Caco-2 (cell line): ENCODE measurements around the gene IQSEC1. TPM values are rescaled to one million over a fixed set of nuclear protein-coding genes. Genes with fewer than 3 reads are reported as not detected.

Experiments used
- BruUV-seq: library from RNA; stranded (reverse); fragments of 400-500 nt; replicated peaks from 2 replicates; lab custom pipeline; 2021; lab: Mats Ljungman, UMichigan
- CTCF ChIA-PET: fragments of 300-600 bp; sonication (Branson Sonifier 250); formaldehyde crosslinking; loops from one replicate; lab custom pipeline; 2022; ENCODE audit warnings: antibody characterized with exemption; lab: Charles Lee
- POLR2A ChIA-PET: fragments of 300-600 bp; sonication (Branson Sonifier 250); formaldehyde crosslinking; loops from one replicate; lab custom pipeline; 2022; ENCODE audit warnings: antibody characterized with exemption; lab: Charles Lee
- DNase-seq, 2 experiments: peaks; one replicate each; pipeline versions ENCODE4 v3.0.0 to v3.0.0-alpha.2; 2020 to 2022
- H3K27me3 ChIP-seq: replicated peaks from 2 replicates; pipeline ENCODE4 v1.6.0; 2011; ENCODE audit warnings: low read length; ENCODE audit not compliant: control insufficient read depth, insufficient read depth
- H3K36me3 ChIP-seq: 2 replicates; pipeline ENCODE4 v1.5.1; 2011; ENCODE audit warnings: low read length; ENCODE audit not compliant: control insufficient read depth, insufficient read depth
- H3K4me1 ChIP-seq: fragments of 250-450 bp; sonication (Bioruptor Pico); 2 replicates; pipeline ENCODE4 v1.5.1; 2020; ENCODE audit warnings: mild to moderate bottlenecking
- H3K4me3 ChIP-seq: 2 replicates; pipeline ENCODE4 v1.5.1; 2011; ENCODE audit warnings: low read depth, mild to moderate bottlenecking, control low read depth, low read length
- H3K9me3 ChIP-seq: fragments of 250-450 bp; sonication (Bioruptor Pico); 2 replicates; pipeline ENCODE4 v1.5.1; 2020; ENCODE audit warnings: mild to moderate bottlenecking, moderate library complexity
- H3K27ac Mint-ChIP-seq: one replicate; pipeline ENCODE4 v1.8.0; 2022; ENCODE audit warnings: mixed read lengths; ENCODE audit not compliant: unreplicated experiment
- H3K27me3 Mint-ChIP-seq: one replicate; pipeline ENCODE4 v1.8.0; 2022; ENCODE audit warnings: mixed read lengths; ENCODE audit not compliant: insufficient read depth, unreplicated experiment
- H3K36me3 Mint-ChIP-seq: one replicate; pipeline ENCODE4 v1.8.0; 2022; ENCODE audit warnings: mild to moderate bottlenecking, mixed read lengths; ENCODE audit not compliant: insufficient read depth, unreplicated experiment
- H3K4me1 Mint-ChIP-seq: one replicate; pipeline ENCODE4 v1.8.0; 2022; ENCODE audit warnings: low read depth, mixed read lengths; ENCODE audit not compliant: unreplicated experiment
- H3K4me3 Mint-ChIP-seq: one replicate; pipeline ENCODE4 v1.8.0; 2022; ENCODE audit warnings: mild to moderate bottlenecking, moderate library complexity, mixed read lengths; ENCODE audit not compliant: unreplicated experiment
- H3K9me3 Mint-ChIP-seq: one replicate; pipeline ENCODE4 v1.8.0; 2022; ENCODE audit warnings: mixed read lengths; ENCODE audit not compliant: unreplicated experiment
- intact Hi-C: fragments of 100-400 bp; cut with micrococcal nuclease; formaldehyde crosslinking; loops from one replicate; pipeline ENCODE4 v1.10.0; 2022; ENCODE audit not compliant: unreplicated experiment
- total RNA-seq: library from RNA; stranded (reverse); gene quantifications from 2 replicates; pipeline ENCODE4 v1.2.3, GENCODE V29; 2022
- TF ChIP-seq, protein P1 (sequence below), 2 experiments: fragments of 200-600 bp in 1 of 2; IDR thresholded peaks; 1 replicate in 1 of 2; 2 replicates in 1 of 2; pipeline versions ENCODE4 v1.5.1 to v1.8.0; 2011 to 2022; ENCODE audit warnings: antibody characterized with exemption in 1 of 2, control low read depth in 1 of 2, inconsistent platforms in 1 of 2, low read depth in 1 of 2, low read length in 1 of 2, mild to moderate bottlenecking in 1 of 2, moderate library complexity in 1 of 2; ENCODE audit not compliant: insufficient read depth in 1 of 2, severe bottlenecking in 1 of 2, unreplicated experiment in 1 of 2

Gene IQSEC1
- total RNA-seq, 1 experiment from 2014 or later = 40.0 TPM

DNA sequence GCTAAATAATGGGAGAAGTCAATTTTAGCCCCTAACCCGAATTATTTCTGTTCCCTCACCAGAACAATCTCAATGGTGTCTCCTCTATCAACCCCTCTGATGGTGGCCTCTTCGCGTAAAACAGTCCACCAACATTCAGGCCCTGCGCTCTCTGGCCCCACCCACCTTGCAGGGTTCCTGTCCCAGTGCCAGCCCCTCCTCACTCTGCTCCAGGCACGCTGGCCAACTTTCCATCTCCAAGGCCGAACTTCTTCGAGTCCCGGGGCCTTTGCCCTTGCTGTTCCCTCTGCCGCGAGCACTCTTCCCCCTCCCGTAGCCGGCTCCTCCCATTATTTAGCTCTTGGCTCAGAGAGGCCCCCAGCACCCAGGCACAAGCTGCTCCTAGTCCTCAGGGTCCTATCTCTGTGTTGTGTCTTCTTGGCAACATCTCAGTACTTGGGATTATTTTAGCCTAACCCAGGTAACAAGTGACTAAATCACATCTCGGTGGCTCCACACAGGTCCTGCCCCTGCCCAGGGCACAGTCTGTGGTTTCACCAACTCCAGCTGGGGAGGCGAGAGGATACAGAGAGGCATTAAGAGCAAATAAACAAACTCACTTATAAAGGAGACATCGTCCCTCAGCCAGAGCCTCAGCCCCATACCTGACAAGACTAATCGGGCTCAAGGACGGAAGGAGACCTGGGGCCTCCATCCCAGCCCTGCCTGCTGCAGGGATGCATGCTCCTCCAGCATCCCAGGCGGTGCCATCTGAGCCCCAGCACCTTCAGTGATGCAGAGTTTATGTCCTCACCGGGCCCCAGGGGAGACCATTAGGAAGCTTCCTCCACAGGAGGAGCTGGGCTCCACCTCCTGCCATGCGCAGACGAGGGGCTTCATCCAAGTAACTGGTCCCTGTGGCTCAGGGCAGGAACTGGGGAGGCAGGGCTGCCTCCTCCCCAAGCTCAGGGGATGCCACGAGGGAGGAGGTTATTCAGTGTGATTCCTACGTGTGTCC is 19.7 kb upstream of the IQSEC1 start:
- no peak overlapping the region for H3K27ac Mint-ChIP-seq
- no peaks in the 10 kb centered on the region for H3K4me1 Mint-ChIP-seq
- no peaks in the 10 kb centered on the region for H3K4me1 ChIP-seq
- H3K4me3 Mint-ChIP-seq = no peak overlapping the region
- POLR2A ChIA-PET = interaction anchor here (0.6 kb wide), 1 partner anchor 375 kb away, joined by 4 read pairs; no protein-coding TSS in a partner anchor
- TF ChIP-seq, protein P1, sequence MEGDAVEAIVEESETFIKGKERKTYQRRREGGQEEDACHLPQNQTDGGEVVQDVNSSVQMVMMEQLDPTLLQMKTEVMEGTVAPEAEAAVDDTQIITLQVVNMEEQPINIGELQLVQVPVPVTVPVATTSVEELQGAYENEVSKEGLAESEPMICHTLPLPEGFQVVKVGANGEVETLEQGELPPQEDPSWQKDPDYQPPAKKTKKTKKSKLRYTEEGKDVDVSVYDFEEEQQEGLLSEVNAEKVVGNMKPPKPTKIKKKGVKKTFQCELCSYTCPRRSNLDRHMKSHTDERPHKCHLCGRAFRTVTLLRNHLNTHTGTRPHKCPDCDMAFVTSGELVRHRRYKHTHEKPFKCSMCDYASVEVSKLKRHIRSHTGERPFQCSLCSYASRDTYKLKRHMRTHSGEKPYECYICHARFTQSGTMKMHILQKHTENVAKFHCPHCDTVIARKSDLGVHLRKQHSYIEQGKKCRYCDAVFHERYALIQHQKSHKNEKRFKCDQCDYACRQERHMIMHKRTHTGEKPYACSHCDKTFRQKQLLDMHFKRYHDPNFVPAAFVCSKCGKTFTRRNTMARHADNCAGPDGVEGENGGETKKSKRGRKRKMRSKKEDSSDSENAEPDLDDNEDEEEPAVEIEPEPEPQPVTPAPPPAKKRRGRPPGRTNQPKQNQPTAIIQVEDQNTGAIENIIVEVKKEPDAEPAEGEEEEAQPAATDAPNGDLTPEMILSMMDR (IDR thresholded peaks at IDR 0.05; ENCODE audit: insufficient read depth in 1 of 2, low read depth in 1 of 2, low read length in 1 of 2, severe bottlenecking in 1 of 2, unreplicated experiment in 1 of 2) = no peak
- H3K36me3 Mint-ChIP-seq = no peaks in the 10 kb centered on the region
- H3K27me3 ChIP-seq = no peaks in the 10 kb centered on the region
- H3K36me3 ChIP-seq = no peaks in the 10 kb centered on the region
- intact Hi-C loops = loop anchor here (1.0 to 2.0 kb wide), 3 partner anchors 100 to 557 kb away; no protein-coding TSS in a partner anchor
- H3K27me3 Mint-ChIP-seq = no peaks in the 10 kb centered on the region
- no peaks in the 10 kb centered on the region for H3K9me3 Mint-ChIP-seq
- no peaks in the 10 kb centered on the region for H3K9me3 ChIP-seq
- no TSS peak for BruUV-seq
- no peak for DNase-seq
- CTCF ChIA-PET = interaction anchor here (0.7 to 1.9 kb wide), 16 partner anchors 9 to 565 kb away, joined by 3 to 23 read pairs (median 4); partner anchors contain the start of gene HDAC11
- no peak overlapping the region for H3K4me3 ChIP-seq

DNA sequence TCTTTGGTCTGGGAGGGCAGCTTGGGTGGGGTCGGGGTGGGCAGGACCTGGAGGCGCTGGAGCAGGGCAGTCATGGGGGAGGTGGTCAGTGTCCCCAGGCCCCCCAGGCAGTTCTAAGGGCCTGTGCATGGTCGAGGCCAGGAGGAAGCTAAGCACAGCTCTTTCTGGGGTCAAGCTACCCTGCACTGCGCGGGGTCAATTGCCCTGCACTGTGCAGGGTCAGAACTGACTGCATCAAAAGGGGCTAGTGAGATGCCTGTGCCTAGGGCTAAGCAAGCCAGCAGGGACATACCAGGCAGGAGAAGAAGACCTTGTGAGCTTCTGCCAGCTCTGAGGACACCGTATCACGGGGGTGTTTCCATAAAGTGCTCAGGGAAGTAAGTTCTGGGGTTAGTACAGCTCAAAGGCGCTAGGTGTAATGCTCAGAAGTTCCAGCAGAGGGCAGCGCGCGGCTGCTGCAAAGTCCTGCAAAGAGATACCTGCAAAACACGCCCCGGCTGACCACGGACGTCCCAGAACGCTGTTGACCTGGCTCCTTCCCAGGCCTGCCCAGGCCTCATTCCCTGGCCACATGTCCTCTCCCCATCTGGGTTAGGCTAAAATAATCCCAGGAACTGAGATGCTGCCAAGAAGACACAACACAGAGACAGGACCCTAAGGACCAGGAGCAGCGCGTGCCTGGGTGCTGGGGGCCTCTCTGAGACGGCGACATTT is 18.8 kb upstream of the IQSEC1 start:
- Mint-ChIP-seq H3K4me3 (no peak overlapping the region), H3K27me3 (no peaks in the 10 kb centered on the region), H3K4me1 (no peaks in the 10 kb centered on the region), H3K27ac (no peak overlapping the region), H3K36me3 (no peaks in the 10 kb centered on the region), H3K9me3 (no peaks in the 10 kb centered on the region)
- H3K27me3 ChIP-seq = no peaks in the 10 kb centered on the region
- CTCF ChIA-PET = interaction anchor here (0.6 to 1.9 kb wide), 32 partner anchors 8 to 565 kb away, joined by 3 to 23 read pairs (median 4); partner anchors contain the start of gene HDAC11
- TF ChIP-seq, protein P1 (IDR thresholded peaks at IDR 0.05; ENCODE audit: insufficient read depth in 1 of 2, low read depth in 1 of 2, low read length in 1 of 2, severe bottlenecking in 1 of 2, unreplicated experiment in 1 of 2) = peak; percentile 86 to 96
- H3K4me3 ChIP-seq = no peak overlapping the region
- no peaks in the 10 kb centered on the region for H3K9me3 ChIP-seq
- peak; percentile 80 to 83 for DNase-seq
- POLR2A ChIA-PET = interaction anchor here (0.6 kb wide), 1 partner anchor 404 kb away, joined by 4 read pairs; no protein-coding TSS in a partner anchor
- H3K36me3 ChIP-seq = no peaks in the 10 kb centered on the region
- no TSS peak for BruUV-seq
- intact Hi-C loops = loop anchor here (1.0 to 2.0 kb wide), 3 partner anchors 101 to 558 kb away; no protein-coding TSS in a partner anchor
- no peaks in the 10 kb centered on the region for H3K4me1 ChIP-seq
